GM12891 (cell line): ENCODE data around the gene POP4.

Experiments
- DNase-seq: peaks from one replicate; pipeline ENCODE4 v3.0.0; 2011; ENCODE audit warnings: low spot score; ENCODE audit not compliant: insufficient read length
- FAIRE-seq: peaks from 2 replicates; lab custom pipeline; 2011; peaks lifted over from hg19 to GRCh38; lab: Jason Lieb, UNC
- PAX5 ChIP-seq: IDR thresholded peaks from 2 replicates; pipeline ENCODE4 v1.6.1; 2011; ENCODE audit warnings: low read length, moderate library complexity, mild to moderate bottlenecking; ENCODE audit not compliant: insufficient read depth, severe bottlenecking
- POLR2A ChIP-seq: IDR thresholded peaks from 2 replicates; pipeline ENCODE4 v1.6.1; 2011; ENCODE audit warnings: low read depth, low read length, control low read depth
- POLR2AphosphoS5 ChIP-seq: IDR thresholded peaks from 2 replicates; pipeline ENCODE4 v1.6.1; 2011; ENCODE audit warnings: low read depth, low read length, control low read depth
- POU2F2 ChIP-seq: IDR thresholded peaks from 2 replicates; pipeline ENCODE4 v1.6.1; 2011; ENCODE audit warnings: low read depth, mild to moderate bottlenecking, control low read depth, low read length, moderate library complexity
- SPI1 ChIP-seq: IDR thresholded peaks from 2 replicates; pipeline ENCODE4 v1.6.1; 2011; ENCODE audit warnings: low read depth, low read length, control low read depth
- TAF1 ChIP-seq: IDR thresholded peaks from 2 replicates; pipeline ENCODE4 v1.6.1; 2011; ENCODE audit warnings: low read depth, low read length, control low read depth

The POP4 gene

DNA sequence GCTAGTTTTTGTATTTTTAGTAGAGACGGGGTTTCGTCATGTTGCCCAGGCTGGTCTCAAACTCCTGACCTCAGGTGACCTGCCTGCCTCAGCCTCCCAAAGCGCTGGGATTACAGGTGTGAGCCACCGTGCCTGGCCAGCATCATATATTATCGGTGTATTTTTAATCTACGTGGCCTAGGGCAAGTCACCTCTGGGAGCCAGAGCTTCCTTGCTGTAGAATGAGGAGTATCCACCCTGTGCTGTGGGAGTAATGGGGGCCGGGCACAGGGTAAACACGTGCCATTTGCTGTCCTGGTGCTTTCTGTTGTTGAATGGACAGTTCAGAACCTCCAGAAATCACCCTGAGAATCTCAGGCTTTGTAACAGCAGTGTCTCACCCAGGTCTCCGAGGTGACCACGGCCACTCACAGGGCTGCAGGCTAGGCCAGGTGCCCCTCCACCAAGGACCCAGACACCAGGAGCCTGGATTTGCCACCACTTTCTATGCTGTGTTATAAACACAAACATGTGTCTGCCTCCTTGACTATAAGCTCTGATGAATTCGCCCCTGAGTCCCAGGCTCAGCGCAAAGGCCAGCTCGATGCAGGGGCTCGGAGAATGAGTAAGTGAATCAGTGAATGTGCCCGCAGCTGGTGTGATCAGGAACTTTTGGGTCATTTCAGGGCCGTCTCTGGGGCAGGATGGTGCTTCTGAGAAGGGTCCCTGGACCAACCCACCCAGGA is 22.7 kb downstream of the POP4 start:
- DNase-seq (no peak), FAIRE-seq (no peak)
- no peak for TF ChIP-seq POLR2AphosphoS5
- no peak for TF ChIP-seq SPI1
- no peak for TF ChIP-seq TAF1

DNA sequence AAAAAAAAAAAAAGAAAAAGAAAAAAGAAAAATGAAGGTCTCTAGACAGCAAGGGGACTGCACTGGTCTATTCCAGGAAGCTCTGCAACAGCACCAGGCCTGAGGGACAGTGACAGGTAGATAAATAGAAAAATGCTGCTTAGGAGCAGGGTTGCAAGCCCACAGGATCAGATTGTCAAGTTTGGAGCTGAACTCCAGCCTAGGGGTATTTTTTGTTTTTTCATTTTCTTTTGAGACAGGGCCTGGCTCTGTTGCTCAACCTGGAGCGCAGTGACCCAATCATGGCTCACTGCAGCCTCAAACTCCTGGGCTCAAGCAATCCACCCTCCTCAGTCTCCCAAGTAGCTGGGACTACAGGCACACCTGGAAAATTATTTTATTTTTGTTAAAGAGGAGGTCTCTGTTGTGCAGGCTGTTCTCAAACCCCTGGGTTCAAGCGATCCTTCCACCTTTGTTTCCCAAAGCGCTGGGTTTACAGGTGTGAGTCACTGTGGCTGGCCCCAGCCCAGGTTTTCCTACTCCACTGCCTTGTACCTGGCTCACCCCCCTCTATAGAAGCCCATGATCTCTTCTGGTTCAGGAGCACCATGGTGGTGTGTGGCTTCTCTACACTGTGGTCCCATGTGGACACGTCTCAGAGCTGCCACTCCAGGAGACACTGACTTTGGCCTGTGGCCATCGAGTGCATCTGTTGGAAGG is 23.9 kb downstream of the POP4 start:
- FAIRE-seq (no peak), DNase-seq (no peak)
- TF ChIP-seq PAX5 (no peak), POLR2AphosphoS5 (no peak), POU2F2 (no peak), TAF1 (no peak), SPI1 (no peak), POLR2A (no peak)

DNA sequence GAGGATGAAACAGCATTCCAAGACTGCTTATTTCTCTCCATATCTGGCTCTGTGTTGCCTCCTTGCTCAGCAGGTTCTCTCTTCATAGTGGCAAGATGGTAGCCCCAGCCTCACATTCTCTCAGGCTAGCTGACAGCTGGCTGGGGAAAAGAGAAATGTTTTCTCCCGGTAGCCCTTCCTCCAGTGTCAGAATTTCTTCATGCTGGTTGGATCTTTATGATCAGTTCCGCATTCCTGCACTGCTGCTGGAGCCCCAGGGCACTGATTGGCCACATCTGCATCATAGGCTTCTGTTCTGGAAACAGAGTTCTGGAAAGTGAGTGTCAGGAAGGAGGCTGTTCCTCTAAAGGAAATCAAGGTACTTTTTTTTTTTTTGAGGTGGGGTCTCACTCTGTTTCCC is 24.6 kb downstream of the POP4 start:
- no peak for DNase-seq
- TF ChIP-seq PAX5 (no peak), POU2F2 (no peak), TAF1 (no peak), POLR2AphosphoS5 (no peak), POLR2A (no peak), SPI1 (no peak)
- no peak for FAIRE-seq

DNA sequence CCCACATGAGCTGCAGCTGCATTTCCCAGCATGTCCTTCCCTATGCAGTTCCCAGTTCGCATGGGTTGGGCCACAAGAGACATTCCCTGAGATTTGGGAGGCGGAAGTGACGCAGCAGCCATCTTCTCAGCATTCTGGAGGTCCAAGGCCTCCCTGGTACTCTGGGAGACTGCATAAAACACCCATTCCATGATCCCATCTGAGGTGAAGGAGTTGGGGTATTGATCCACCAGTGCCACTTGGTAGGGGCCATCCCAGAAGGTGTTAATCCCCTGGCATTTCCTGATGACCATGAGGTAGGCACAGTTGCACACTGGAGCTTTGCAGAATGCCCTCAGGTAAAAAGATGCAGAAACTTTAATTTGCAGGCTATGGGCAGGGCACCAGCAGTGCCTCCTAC is 25.4 kb downstream of the POP4 start:
- TF ChIP-seq POLR2A, result no peak
- no peak for TF ChIP-seq TAF1
- no peak for TF ChIP-seq SPI1
- no peak for TF ChIP-seq POLR2AphosphoS5
- TF ChIP-seq PAX5, result no peak
- no peak for TF ChIP-seq POU2F2
- FAIRE-seq, result no peak
- no peak for DNase-seq

DNA sequence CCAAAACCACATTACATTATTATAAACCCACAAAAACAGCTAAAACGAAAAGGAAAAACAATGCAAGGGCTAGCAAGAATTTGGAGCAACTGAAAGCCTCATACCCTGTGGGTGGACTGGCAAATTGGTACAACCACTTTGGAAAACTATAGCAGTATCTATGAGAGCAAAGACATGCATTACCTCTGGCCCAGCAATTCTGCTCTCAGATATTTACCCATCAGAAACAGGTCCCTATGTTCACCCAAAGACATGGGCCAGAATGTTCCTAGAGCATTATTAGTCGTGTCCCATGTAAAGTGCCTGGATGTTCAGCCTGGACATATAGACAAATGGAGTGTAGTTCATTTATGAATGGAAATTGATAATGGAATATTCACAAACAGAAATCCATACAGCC is 27.9 kb downstream of the POP4 start:
- FAIRE-seq (no peak), DNase-seq (no peak)
- TF ChIP-seq PAX5, result no peak
- no peak for TF ChIP-seq TAF1
- no peak for TF ChIP-seq POU2F2
- no peak for TF ChIP-seq SPI1
- TF ChIP-seq POLR2AphosphoS5, result no peak
- TF ChIP-seq POLR2A, result no peak

DNA sequence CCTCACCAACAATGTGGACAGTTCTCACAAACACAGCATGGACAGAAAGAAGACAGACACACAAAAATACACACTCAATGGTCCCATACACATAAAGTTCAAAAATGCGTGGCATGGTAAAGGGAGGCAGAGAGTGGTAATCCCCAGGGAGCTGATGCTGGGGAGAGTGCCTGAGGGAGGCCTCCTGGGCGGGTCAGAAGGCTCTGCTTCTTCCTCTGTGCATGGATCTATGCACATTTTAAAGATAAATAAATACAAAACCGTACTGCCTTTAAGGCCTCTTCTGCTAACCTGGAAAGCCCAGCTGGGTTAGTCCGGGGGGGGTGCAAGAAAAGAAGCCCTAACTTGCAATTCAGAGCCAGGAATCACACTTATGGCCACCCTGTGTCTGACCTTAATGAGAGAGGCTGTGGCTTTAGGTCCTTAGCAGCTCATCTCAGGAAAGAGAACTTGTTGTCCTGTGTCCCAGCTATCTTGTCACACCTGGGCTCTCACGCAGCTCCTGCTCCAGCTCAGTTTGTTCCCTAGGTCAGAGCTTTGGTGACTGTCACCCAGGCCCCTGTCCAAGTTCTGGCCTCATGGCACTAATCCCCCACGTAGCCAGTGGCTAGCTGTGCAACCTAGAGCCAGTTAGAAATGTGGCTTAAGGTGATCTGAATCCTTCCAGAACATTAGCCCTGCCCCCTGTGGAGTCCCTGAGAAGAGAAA is 28.5 kb downstream of the POP4 start:
- DNase-seq, result no peak
- FAIRE-seq, result no peak
- TF ChIP-seq SPI1, result no peak
- no peak for TF ChIP-seq POU2F2
- TF ChIP-seq POLR2AphosphoS5, result no peak
- TF ChIP-seq TAF1, result no peak
- no peak for TF ChIP-seq POLR2A
- TF ChIP-seq PAX5, result no peak

DNA sequence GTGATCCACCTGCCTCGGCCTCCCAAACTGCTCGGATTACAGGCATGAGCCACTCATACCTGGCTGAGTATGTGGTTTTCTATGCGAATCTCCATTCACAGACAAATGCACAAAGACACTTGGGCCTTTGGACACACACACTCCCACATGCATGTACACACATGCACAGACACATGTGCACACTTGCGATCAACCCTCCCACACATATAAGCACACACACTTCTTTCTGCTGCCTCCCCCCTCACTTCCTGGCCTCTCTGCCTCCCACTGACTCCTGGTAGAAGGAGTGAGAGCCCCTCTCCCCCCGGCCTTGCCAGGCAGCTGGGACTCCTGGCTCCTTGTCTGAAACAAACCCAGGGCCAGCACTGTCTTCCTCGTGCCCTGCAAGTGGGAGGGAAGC is 29.9 kb downstream of the POP4 start:
- FAIRE-seq (no peak), DNase-seq (no peak)
- TF ChIP-seq POLR2AphosphoS5 (no peak), POLR2A (no peak), POU2F2 (no peak), PAX5 (no peak), SPI1 (no peak), TAF1 (no peak)

DNA sequence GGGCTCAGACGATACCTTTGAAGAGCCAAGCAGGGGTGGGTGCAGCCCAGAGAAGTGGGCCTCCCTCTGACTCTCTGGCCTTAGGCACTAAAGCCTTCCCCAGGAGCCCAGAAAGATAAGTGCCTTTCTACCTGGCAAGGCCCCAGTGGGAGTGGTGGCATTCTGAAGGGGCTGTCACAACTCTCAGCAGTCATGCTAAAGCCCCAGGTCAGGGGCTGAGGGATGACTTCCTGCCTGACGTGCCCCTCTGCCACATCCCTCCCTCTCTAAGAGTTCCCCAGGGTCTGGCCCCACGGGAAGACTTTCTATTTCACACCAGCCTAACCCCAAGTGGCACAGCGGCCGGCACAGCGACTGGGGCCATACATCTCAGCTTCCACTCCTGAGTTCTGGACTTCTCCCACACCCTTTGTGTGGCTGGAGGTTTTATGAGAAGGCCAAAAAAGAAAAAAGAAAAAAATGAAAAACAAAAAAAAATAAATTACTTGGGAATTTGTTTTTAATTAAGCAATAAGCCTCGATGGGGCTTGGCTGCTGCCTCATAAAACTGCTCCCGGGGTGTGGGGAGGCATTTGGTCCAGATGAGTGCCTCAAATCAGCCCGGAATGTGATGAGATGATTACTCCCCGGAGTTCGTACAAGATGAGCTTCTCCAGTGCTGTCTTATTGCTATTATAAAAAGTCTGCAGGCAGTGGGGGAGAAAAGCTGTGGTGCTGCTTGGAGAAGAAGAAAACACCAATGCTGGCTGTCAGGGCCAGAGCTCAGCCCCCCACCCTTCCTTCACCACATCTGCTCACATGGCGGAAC is 30.7 kb downstream of the POP4 start:
- no peak for FAIRE-seq

DNA sequence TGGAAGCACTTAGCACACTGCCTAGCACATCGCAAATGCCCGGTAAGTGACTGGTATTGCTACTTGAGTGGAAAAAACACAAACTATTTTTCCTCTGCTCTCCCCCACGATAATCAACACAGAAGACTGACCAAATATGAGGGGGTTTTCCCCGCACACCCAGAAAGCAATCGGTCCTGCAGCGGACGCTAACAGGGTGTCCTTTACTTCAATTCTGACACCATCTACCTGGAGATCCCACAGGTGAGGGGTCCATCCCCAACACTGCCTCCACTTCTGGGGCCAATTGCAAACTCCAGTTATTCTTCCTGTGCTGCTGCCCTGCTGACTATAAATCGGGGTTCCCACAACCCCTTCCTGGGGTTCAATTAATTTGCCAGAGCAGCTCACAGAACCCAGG is 33.0 kb downstream of the POP4 start:
- DNase-seq (no peak), FAIRE-seq (no peak)
- no peak for TF ChIP-seq TAF1
- no peak for TF ChIP-seq POU2F2
- no peak for TF ChIP-seq POLR2A
- no peak for TF ChIP-seq POLR2AphosphoS5
- no peak for TF ChIP-seq SPI1
- TF ChIP-seq PAX5, result no peak

More for the DNA sequence above, 30.7 kb downstream of the POP4 start:
- DNase-seq, result no peak
- TF ChIP-seq PAX5 (no peak), POLR2AphosphoS5 (no peak), POU2F2 (no peak), SPI1 (no peak), POLR2A (no peak), TAF1 (no peak)
